HG02571 (cell line): ENCODE results near the gene DBF4B.
A peak's percentile ranks its signal among the peaks of the same experiment; 100 is the strongest.

Experiments used
- ATAC-seq: cut with Tn5 transposase; IDR thresholded peaks from one replicate; pipeline ENCODE4 v1.9.1; 2021; ENCODE audit warnings: mild to moderate bottlenecking, moderate library complexity; ENCODE audit not compliant: unreplicated experiment

The DBF4B gene

GRCh38 chr17:44759086-44759915, 50.8 kb downstream of the DBF4B start:
- ATAC-seq: no peak

GRCh38 chr17:44759916-44760243, 51.4 kb downstream of the DBF4B start:
- no peak for ATAC-seq

- ATAC-seq: no peak
Measured at GRCh38 chr17:44760474-44761308, 52.2 kb downstream of the DBF4B start.

GRCh38 chr17:44761932-44762810, 53.7 kb downstream of the DBF4B start:
- no peak for ATAC-seq

- no peak for ATAC-seq
Measured at GRCh38 chr17:44763170-44763569, 54.7 kb downstream of the DBF4B start.

GRCh38 chr17:44765965-44766364, 57.5 kb downstream of the DBF4B start:
- no peak for ATAC-seq

- ATAC-seq: no peak
Measured at GRCh38 chr17:44766409-44767038, 58.1 kb downstream of the DBF4B start.

GRCh38 chr17:44767493-44767892, 59.0 kb downstream of the DBF4B start:
- ATAC-seq: no peak

GRCh38 chr17:44768505-44769142, 60.2 kb downstream of the DBF4B start:
- no peak for ATAC-seq

- ATAC-seq: no peak
Measured at GRCh38 chr17:44769230-44769629, 60.8 kb downstream of the DBF4B start.

GRCh38 chr17:44769647-44770084, 61.2 kb downstream of the DBF4B start:
- no peak for ATAC-seq

- no peak for ATAC-seq
Measured at GRCh38 chr17:44770166-44770925, 61.9 kb downstream of the DBF4B start.

GRCh38 chr17:44772308-44773045, 64.0 kb downstream of the DBF4B start:
- ATAC-seq: no peak

GRCh38 chr17:44773140-44773539, 64.7 kb downstream of the DBF4B start:
- ATAC-seq: no peak

GRCh38 chr17:44774271-44775135, 66.0 kb downstream of the DBF4B start:
- no peak for ATAC-seq

- peak; percentile 72 for ATAC-seq
Measured at GRCh38 chr17:44775136-44775837, 66.8 kb downstream of the DBF4B start.
